ENCODE data around the gene CEP57L1.

GRCh38 chr6:109212683-109213082 lies 117.4 kb downstream of the CEP57L1 start:
- TF ChIP-seq POLR2A (IDR thresholded peaks at IDR 0.05) (no peak), CTCF (IDR thresholded peaks at IDR 0.05 in 8 of 11, conservative IDR thresholded peaks at IDR 0.05 in 3 of 11) (no peak)
